ENCODE measurements around the gene PRDX3.

DNA sequence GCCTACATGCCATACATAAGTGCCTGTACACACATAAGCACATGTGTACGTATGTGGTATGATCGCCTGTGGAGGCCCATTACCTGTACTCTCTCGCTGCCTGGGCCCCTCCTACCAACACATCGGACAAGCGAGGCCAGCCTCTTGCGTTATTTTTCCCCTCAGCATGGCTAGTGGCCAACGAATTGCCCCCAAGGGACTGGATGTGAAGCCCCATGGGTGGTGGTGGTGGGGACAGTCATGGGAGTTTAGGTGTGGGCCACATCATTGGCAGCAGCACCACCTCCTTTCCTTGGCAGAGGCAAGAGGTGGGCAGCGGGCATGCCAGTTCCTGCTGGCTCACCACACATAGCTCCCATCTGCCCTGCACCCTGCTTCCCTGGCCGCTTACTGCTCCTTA is 38.8 kb upstream of the PRDX3 start:
- TF ChIP-seq, protein P1, sequence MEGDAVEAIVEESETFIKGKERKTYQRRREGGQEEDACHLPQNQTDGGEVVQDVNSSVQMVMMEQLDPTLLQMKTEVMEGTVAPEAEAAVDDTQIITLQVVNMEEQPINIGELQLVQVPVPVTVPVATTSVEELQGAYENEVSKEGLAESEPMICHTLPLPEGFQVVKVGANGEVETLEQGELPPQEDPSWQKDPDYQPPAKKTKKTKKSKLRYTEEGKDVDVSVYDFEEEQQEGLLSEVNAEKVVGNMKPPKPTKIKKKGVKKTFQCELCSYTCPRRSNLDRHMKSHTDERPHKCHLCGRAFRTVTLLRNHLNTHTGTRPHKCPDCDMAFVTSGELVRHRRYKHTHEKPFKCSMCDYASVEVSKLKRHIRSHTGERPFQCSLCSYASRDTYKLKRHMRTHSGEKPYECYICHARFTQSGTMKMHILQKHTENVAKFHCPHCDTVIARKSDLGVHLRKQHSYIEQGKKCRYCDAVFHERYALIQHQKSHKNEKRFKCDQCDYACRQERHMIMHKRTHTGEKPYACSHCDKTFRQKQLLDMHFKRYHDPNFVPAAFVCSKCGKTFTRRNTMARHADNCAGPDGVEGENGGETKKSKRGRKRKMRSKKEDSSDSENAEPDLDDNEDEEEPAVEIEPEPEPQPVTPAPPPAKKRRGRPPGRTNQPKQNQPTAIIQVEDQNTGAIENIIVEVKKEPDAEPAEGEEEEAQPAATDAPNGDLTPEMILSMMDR (IDR thresholded peaks at IDR 0.05; ENCODE audit: low read length): no peak
- no peak for TF ChIP-seq EZH2 (optimal IDR thresholded peaks at IDR 0.05; ENCODE audit: low read depth, low read length)

Measured in MM.1S (cell line).